Transverse colon (tissue), 4 donors: ENCODE results near the gene TUBB3.

Experiments used
- CTCF ChIP-seq, 5 experiments: fragments of 200-600 bp in 3 of 5; fragments of 450-650 bp in 2 of 5; sonication (generic) in 3 of 5; IDR thresholded peaks; 1 replicate in 2 of 5; 2 replicates in 3 of 5; pipeline ENCODE4 v1.5.1; 2016 to 2017; ENCODE audit warnings: antibody characterized with exemption in 5 of 5, inconsistent platforms in 3 of 5, mild to moderate bottlenecking in 2 of 5, moderate library complexity in 1 of 5
- EP300 ChIP-seq: sonication (generic); formaldehyde crosslinking; IDR thresholded peaks from one replicate; pipeline ENCODE4 v1.6.1; 2017; ENCODE audit warnings: antibody characterized with exemption, low read depth
- POLR2A ChIP-seq: fragments of 450-650 bp; IDR thresholded peaks from one replicate; pipeline ENCODE4 v1.6.1; 2016; ENCODE audit warnings: antibody characterized with exemption, mild to moderate bottlenecking, moderate library complexity
- POLR2AphosphoS5 ChIP-seq, 3 donors: sonication (generic); formaldehyde crosslinking; IDR thresholded peaks; one replicate each; pipeline ENCODE4 v1.6.1; 2016; ENCODE audit warnings: antibody characterized with exemption in 3 of 3

DNA sequence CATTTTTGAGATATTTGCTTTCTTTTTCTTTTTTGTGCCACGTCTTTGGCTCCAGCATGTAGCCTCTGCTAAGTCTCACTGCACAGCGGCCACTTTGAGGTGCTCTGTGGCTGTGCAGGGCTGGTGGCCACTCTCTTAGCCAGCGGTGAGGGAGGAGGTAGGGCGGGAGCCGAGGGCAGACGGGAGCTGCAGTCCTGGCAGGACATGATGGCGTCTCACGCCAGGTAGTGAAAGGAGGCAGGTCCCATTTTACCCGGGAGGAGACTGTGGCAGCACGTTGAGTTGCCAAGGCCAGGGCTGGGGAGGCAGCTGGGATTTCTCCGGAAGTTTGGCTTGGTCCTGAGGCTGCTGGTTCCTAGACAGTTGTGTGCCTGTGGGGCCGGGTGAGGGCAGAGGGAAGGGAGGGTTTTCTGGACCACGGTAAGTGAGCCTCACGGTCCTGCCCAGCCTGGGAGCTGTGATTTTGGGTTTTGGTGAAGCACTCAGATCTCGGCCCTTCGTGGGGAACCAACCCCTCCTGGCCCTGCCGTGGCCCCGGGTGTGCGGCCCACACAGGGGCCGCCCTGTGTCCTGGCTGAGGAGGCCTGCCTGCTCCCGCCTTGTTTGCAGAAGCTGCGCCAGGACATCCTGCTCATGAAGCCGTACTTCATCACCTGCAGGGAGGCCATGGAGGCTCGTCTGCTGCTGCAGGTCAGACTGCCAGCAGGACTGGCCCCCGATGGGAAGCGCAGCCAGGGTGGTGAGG, 39.8 kb downstream of the TUBB3 start:
- TF ChIP-seq CTCF (IDR thresholded peaks at IDR 0.05) (no peak), POLR2A (no peak), POLR2AphosphoS5 (IDR thresholded peaks at IDR 0.05) (no peak), EP300 (no peak)
